ENCODE data around the gene HIRIP3. TPM values are rescaled to one million over a fixed set of nuclear protein-coding genes. Genes with fewer than 3 reads are reported as not detected.

Gene HIRIP3
- total and polyA plus RNA-seq, 2 donors (not counting 3 experiments of a cell fraction or from before 2014, with no cell fraction given): 6.7 to 8.6 TPM

DNA sequence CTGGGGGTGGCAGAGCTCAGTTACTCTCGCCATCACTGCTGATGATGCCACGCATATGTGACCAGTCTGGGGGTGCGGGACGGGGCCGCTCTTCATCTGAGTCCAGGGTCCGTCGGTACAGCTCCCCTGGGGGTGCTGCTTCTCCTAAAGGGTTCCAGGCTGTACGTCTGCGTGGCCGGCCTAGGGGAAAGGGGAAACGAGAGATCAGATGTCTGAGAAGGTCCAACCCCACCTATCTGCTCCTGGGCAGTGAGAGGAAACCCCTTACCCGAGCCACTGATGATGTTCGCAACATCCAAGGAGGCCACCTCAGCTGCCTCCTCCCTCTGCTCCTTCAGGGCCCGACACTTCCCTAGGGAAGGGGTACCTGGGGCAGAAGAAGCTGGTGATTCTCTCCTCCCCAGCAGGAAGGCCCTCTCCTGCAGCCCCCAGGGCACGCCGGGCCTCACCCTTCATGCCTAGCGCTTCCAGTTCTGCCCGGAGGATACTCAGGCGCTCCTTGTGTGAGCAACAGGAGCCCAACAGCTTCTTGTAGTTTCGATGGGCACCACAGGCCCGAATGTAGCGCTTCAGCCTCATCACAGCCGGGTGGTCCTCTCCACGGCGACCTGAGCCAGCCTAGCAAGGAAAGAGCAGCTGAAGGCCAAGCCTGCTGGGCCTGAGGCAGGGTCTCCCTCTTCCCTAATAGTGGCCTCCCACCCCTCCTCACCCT lies 2.1 kb downstream of the HIRIP3 start:
- CTCF ChIA-PET: interaction anchor here (0.9 to 1.8 kb wide), 7 partner anchors 12 to 160 kb away, joined by 3 to 5 read pairs (median 3); partner anchors contain the start of gene TMEM219
- H3K27ac ChIP-seq (ENCODE audit: insufficient read depth, low read depth, low read length): no peak overlapping the region
- TSS peak; percentile 22 for BruUV-seq (replicated peaks)

DNA sequence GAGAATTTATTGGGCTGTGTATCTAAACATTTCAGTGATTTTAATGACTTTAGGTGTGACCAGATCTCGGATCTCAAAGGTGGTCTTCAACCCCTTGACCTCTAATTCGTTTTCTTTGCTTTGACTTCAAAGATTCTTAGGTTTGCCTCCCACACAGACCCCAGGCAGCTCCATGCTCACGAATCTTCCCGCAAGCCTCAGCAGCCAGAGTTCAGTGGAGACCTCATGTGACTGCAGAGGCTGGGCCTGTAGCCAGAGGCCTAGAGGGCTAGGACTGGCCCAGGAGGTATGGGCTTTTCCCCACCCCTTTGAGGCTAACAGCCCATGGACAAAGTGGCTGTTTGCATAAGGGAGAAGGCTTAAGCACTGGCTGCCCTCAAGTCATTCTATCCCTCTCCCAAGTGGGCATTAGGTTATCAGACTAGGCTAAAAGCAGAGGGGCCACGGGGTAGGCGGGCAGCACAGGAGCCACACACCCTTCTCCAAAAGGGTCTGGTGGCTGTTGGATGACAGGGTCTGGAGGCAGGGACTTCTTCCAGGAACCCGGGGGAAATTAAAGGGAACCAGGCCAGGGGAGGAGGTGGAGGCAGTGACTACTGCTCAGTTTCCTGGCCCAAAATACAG lies 3.0 kb downstream of the HIRIP3 start:
- dilution Hi-C loops (cut with MboI; ENCODE audit: extremely low pct_ligation_motif_present, low sequenced_read_pairs): loop anchor here (10.0 kb wide), 1 partner anchor 188 kb away; the partner anchor contains the start of gene MAZ
- intact Hi-C loops (cut with micrococcal nuclease): no loop called here
- Histone ChIP-seq H3K9ac (replicated peaks; ENCODE audit: extremely low read depth, insufficient read depth, low read length) (no peak overlapping the region), H3K27ac (ENCODE audit: insufficient read depth, low read depth, low read length) (no peak overlapping the region), H3K27me3 (ENCODE audit: control insufficient read depth in 2 of 2, insufficient read depth in 2 of 2, low read length in 2 of 2) (no peaks in the 10 kb centered on the region), H3K4me2 (ENCODE audit: insufficient read depth, low read length) (no peak overlapping the region), H3K79me2 (ENCODE audit: control insufficient read depth, insufficient read depth, low read length) (peaks cover 7% of the 10 kb centered on the region), H3K36me3 (ENCODE audit: control insufficient read depth in 2 of 2, extremely low read depth in 1 of 2, insufficient read depth in 2 of 2, low read length in 2 of 2) (peaks cover 21 to 49% of the 10 kb centered on the region in 2 experiments), H3K9me3 (replicated peaks; ENCODE audit: control insufficient read depth, insufficient read depth, low read length) (no peaks in the 10 kb centered on the region), H3K9me1 (replicated peaks; ENCODE audit: control insufficient read depth, extremely low read depth, insufficient read depth, low read length) (no peaks in the 10 kb centered on the region), H2AFZ (ENCODE audit: low read depth, low read length) (no peak overlapping the region), H3K4me1 (ENCODE audit: control insufficient read depth, extremely low read depth, insufficient read depth, low read length) (peaks cover 22% of the 10 kb centered on the region), H3K4me3 (replicated peaks in 1 of 3; ENCODE audit: insufficient read depth in 1 of 3, low read depth in 1 of 3, low read length in 3 of 3) (no peak overlapping the region), H4K20me1 (replicated peaks; ENCODE audit: control insufficient read depth, extremely low read depth, insufficient read depth, low read length) (no peaks in the 10 kb centered on the region)
- no peak for TF ChIP-seq GATA2 (IDR thresholded peaks at IDR 0.05; ENCODE audit: insufficient read depth, insufficient read length, low read depth, low read length)
- TF ChIP-seq POLR2AphosphoS5 (IDR thresholded peaks at IDR 0.05; ENCODE audit: insufficient read depth, low read depth, low read length): no peak
- TF ChIP-seq FOS (IDR thresholded peaks at IDR 0.05; ENCODE audit: borderline replicate concordance, insufficient read depth, low read length): no peak
- TF ChIP-seq EZH2 (IDR thresholded peaks at IDR 0.05; ENCODE audit: borderline replicate concordance, low read depth, low read length, severe bottlenecking): no peak
- TF ChIP-seq, protein P1, sequence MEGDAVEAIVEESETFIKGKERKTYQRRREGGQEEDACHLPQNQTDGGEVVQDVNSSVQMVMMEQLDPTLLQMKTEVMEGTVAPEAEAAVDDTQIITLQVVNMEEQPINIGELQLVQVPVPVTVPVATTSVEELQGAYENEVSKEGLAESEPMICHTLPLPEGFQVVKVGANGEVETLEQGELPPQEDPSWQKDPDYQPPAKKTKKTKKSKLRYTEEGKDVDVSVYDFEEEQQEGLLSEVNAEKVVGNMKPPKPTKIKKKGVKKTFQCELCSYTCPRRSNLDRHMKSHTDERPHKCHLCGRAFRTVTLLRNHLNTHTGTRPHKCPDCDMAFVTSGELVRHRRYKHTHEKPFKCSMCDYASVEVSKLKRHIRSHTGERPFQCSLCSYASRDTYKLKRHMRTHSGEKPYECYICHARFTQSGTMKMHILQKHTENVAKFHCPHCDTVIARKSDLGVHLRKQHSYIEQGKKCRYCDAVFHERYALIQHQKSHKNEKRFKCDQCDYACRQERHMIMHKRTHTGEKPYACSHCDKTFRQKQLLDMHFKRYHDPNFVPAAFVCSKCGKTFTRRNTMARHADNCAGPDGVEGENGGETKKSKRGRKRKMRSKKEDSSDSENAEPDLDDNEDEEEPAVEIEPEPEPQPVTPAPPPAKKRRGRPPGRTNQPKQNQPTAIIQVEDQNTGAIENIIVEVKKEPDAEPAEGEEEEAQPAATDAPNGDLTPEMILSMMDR (IDR thresholded peaks at IDR 0.05; ENCODE audit: extremely low read depth in 1 of 2, insufficient read depth in 1 of 2, low read depth in 1 of 2, low read length in 2 of 2): no peak
- TF ChIP-seq MAX (IDR thresholded peaks at IDR 0.05; ENCODE audit: insufficient read depth, insufficient read length): no peak
- TF ChIP-seq POLR2A (IDR thresholded peaks at IDR 0.05; ENCODE audit: low read depth, low read length): no peak
- no peak for TF ChIP-seq MYC (IDR thresholded peaks at IDR 0.05; ENCODE audit: low read depth, low read length)
- no peak for TF ChIP-seq JUN (IDR thresholded peaks at IDR 0.05; ENCODE audit: borderline replicate concordance, insufficient read depth, insufficient read length, low read depth)
- FAIRE-seq: no peak
- POLR2A ChIA-PET: interaction anchor here (0.7 to 1.3 kb wide), 2 partner anchors 19 to 52 kb away, joined by 3 read pairs; partner anchors contain the start of gene TAOK2
- CTCF ChIA-PET: interaction anchor here (1.5 to 1.9 kb wide), 3 partner anchors 39 to 144 kb away, joined by 3 to 6 read pairs (median 5); partner anchors contain the start of gene TLCD3B
- DNase-seq (ENCODE audit: low read depth, low spot score): no peak
- no TSS peak for BruUV-seq (replicated peaks)

More for the DNA sequence above, 2.1 kb downstream of the HIRIP3 start:
- intact Hi-C loops (cut with micrococcal nuclease) (no loop called here), dilution Hi-C loops (cut with MboI; ENCODE audit: extremely low pct_ligation_motif_present, low sequenced_read_pairs) (loop anchor here (10.0 kb wide), 1 partner anchor 189 kb away; the partner anchor contains the start of gene MAZ)
- Histone ChIP-seq H3K4me2 (ENCODE audit: insufficient read depth, low read length) (no peak overlapping the region), H3K9me1 (replicated peaks; ENCODE audit: control insufficient read depth, extremely low read depth, insufficient read depth, low read length) (no peaks in the 10 kb centered on the region), H3K4me1 (ENCODE audit: control insufficient read depth, extremely low read depth, insufficient read depth, low read length) (peaks cover 22% of the 10 kb centered on the region), H3K79me2 (ENCODE audit: control insufficient read depth, insufficient read depth, low read length) (peaks cover 7% of the 10 kb centered on the region), H2AFZ (ENCODE audit: low read depth, low read length) (no peak overlapping the region), H3K27me3 (ENCODE audit: control insufficient read depth in 2 of 2, insufficient read depth in 2 of 2, low read length in 2 of 2) (no peaks in the 10 kb centered on the region), H3K36me3 (ENCODE audit: control insufficient read depth in 2 of 2, extremely low read depth in 1 of 2, insufficient read depth in 2 of 2, low read length in 2 of 2) (peaks cover 18 to 40% of the 10 kb centered on the region in 2 experiments), H4K20me1 (replicated peaks; ENCODE audit: control insufficient read depth, extremely low read depth, insufficient read depth, low read length) (no peaks in the 10 kb centered on the region), H3K9me3 (replicated peaks; ENCODE audit: control insufficient read depth, insufficient read depth, low read length) (no peaks in the 10 kb centered on the region), H3K9ac (replicated peaks; ENCODE audit: extremely low read depth, insufficient read depth, low read length) (no peak overlapping the region), H3K4me3 (replicated peaks in 1 of 3; ENCODE audit: insufficient read depth in 1 of 3, low read depth in 1 of 3, low read length in 3 of 3) (no peak overlapping the region)
- FAIRE-seq: no peak
- TF ChIP-seq POLR2A (IDR thresholded peaks at IDR 0.05; ENCODE audit: low read depth, low read length): peak; percentile 34
- no peak for TF ChIP-seq GATA2 (IDR thresholded peaks at IDR 0.05; ENCODE audit: insufficient read depth, insufficient read length, low read depth, low read length)
- POLR2A ChIA-PET: interaction anchor here (0.6 to 1.3 kb wide), 3 partner anchors 11 to 20 kb away, joined by 3 read pairs; partner anchors contain the start of gene TAOK2
- DNase-seq (ENCODE audit: low read depth, low spot score): no peak
